C4-2B (cell line): ENCODE data around the gene AKR1B1.

Source experiments
- CTCF ChIP-seq: fragments of 450-650 bp; conservative IDR thresholded peaks from 2 replicates; pipeline ENCODE4 v1.5.1; 2017; ENCODE audit warnings: mild to moderate bottlenecking
- ZFX ChIP-seq: fragments of 450-650 bp; IDR thresholded peaks from 2 replicates; pipeline ENCODE4 v1.6.1; 2017

- TF ChIP-seq CTCF (no peak), ZFX (no peak)
These were observed 1.7 kb downstream of the AKR1B1 start for GRCh38 chr7:134457210-134457609.
